Femur (tissue), 1 donor: ENCODE data around the gene AP4M1.

Source experiments
- DNase-seq: peaks from one replicate; pipeline ENCODE4 v3.0.0-alpha.2; 2017

The AP4M1 gene

GRCh38 chr7:100087055-100087750 is 14.2 kb upstream of the AP4M1 start:
- DNase-seq = no peak

GRCh38 chr7:100088095-100088620 is 13.3 kb upstream of the AP4M1 start:
- no peak for DNase-seq

GRCh38 chr7:100088621-100089457 is 12.6 kb upstream of the AP4M1 start, which contains the start of gene COPS6:
Gene COPS6 (plus strand): TSS chr7:100088969. CDS start chr7:100088991, 22 bp downstream.
- DNase-seq = peak; percentile 87

- no peak for DNase-seq
These were observed 11.8 kb upstream of the AP4M1 start for GRCh38 chr7:100089458-100090196.

- no peak for DNase-seq
These were observed 10.7 kb upstream of the AP4M1 start for GRCh38 chr7:100090527-100091410.

- DNase-seq = no peak
These were observed 9.8 kb upstream of the AP4M1 start for GRCh38 chr7:100091411-100092181.

GRCh38 chr7:100093054-100093453 is 8.4 kb upstream of the AP4M1 start:
- no peak for DNase-seq

DNA sequence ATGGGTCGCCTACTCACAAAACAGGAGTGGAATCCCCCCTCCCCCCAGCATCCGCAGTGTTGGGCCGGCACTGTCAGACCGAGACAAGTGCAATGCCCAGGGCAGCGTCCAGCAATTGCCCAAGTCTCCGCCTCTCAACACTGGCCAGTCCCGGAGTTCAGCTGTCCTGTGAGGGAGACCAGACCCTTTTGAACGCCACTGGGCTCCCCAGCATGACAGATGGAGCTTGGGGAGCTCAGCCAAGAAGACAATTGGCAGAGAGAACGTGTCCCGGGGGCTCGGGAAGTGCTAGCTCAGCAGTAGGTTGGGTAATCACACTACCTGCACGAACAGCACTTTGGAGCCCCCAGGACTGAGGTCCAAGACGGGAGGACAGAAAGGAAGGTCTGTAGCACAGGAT is 7.9 kb upstream of the AP4M1 start:
- DNase-seq = no peak

DNA sequence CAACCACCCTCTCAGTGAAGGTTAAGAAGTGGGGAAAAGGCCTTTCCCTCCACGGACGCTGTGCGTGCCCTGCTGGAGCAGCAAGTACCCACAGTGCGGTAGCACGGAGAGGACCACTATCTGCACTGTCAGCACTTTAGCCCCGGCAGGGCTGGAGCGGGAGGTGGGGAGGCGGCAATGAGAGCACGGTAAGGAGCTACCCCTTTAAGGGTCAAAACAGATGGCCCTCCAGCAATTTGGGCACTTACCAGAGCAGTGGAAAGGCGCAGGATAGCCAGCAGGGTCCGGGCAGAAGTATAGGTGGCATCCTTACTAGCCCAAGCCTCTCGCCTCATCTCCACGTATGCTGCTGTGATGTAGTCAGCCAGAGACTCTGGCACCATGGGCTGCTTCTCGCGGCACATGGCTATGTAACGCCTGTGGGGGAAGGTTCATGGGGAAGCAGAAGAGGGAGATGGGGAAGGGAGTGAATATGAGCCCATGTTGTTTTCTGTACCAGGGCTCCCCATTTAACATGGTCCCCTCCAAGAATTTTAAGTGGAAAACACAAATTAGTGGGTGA is 7.4 kb upstream of the AP4M1 start:
- no peak for DNase-seq

DNA sequence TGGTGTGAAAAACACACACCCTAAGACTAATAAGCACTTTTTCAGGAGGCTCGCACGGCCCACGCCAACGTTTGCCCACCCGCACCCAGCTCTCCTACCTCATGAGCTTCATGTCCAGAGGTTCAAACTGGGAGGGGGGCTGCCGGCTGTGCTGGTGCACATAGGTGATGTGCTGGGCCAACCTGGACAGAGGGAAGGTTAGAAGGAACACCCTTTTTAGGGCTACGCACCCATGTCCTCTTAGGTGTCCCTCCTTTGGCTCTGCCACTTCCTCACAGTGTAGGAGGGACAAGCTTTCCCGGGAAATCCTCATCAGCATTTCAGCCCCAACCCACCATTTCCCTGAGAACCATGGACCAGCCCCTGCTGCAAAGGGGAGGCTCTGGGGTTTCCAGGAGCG is 6.2 kb upstream of the AP4M1 start:
- DNase-seq = no peak

DNA sequence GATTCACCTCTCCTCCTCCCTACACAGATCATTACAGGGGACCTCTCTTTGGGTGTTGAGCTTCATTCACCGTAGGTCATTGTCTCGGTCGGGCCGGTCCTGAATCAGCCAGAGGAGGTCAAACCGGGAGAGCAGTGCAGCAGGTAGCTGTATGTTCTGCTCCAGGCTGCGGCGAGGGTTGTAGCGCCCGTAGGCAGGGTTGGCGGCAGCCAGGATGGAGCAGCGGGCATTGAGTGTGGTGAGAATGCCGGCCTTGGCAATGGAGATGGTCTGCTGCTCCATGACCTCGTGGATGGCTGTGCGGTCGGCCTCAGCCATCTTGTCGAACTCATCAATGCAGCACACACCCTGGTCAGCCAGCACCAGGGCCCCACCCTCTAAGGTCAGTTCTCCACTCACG is 5.7 kb upstream of the AP4M1 start:
- no peak for DNase-seq

- no peak for DNase-seq
These were observed 2.5 kb upstream of the AP4M1 start for GRCh38 chr7:100098913-100099312.

GRCh38 chr7:100099452-100099851 is 2.0 kb upstream of the AP4M1 start:
- no peak for DNase-seq

- DNase-seq = peak; percentile 96
These were observed 925 bp upstream of the AP4M1 start for GRCh38 chr7:100100420-100101015.

DNA sequence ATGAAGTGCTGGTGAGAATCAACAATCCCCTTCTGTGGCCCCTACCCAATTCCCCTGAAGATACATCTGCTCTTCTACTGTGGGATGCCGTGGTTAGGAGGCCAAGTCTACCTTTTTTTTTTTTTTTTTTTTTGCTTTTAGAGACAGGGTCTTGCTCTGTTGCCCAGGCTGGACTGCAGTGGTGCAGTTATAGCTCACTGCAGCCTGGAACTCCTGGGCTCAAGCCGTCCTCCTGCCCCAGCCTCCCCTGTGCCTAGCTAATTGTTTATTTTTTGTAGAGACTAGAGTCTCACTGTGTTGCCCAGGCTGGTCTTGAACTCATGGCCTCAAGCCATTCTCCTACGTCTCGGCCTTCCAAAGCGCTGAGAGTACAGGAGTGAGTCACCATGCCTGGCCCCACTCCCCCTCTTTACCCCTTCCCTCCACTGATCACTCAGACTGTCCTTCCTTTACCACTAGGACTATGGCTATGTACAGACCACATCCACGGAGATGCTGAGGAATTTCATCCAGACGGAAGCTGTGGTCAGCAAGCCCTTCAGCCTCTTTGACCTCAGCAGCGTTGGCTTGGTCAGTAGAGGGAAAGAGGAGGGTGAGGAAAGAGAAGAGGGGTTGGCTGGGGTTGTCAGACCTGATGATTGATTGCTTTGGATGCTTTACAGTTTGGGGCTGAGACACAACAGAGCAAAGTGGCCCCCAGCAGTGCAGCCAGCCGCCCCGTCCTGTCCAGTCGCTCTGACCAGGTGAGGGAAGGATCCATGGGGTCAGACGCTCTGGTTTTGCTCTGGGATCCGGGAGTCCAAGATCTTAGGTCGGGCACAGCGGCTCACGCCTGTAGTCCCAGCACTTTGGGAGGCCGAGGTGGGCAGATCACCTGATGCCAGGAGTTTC is 1.8 kb downstream of the AP4M1 start:
- no peak for DNase-seq

GRCh38 chr7:100105534-100105933 is 4.1 kb downstream of the AP4M1 start:
- no peak for DNase-seq

DNA sequence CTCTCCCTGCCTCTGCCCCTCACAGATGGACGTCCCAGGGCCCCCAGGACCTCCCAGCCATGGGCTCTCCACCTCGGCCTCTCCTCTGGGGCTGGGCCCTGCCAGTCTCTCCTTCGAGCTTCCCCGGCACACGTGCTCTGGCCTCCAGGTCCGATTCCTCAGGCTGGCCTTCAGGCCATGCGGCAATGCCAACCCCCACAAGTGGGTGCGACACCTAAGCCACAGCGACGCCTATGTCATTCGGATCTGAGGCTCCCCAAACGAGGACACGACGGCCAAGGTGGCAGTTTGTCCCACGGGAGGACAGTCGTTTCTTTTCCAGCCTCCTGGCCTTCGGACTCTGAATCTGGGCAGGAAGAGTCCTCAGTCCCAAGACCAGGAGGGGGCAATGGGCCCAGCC is 5.2 kb downstream of the AP4M1 start:
- DNase-seq = no peak

GRCh38 chr7:100107125-100107737 is 5.8 kb downstream of the AP4M1 start:
- no peak for DNase-seq

GRCh38 chr7:100107890-100108289 is 6.4 kb downstream of the AP4M1 start:
- no peak for DNase-seq
